SK-N-MC (cell line): ENCODE results near the gene PHKB.

Experiments
- EZH2 ChIP-seq: fragments of 200-600 bp; sonication (generic); IDR thresholded peaks from one replicate; pipeline ENCODE4 v1.6.1; 2017; ENCODE audit warnings: antibody characterized with exemption
- FOXP2 ChIP-seq: optimal IDR thresholded peaks from 2 replicates; pipeline ENCODE3; 2011; ENCODE audit warnings: mild to moderate bottlenecking, moderate library complexity; ENCODE audit not compliant: insufficient read depth; ENCODE audit errors: extremely low read length, control extremely low read depth
- POLR2AphosphoS5 ChIP-seq: IDR thresholded peaks from 2 replicates; pipeline ENCODE4 v1.6.1; 2012; ENCODE audit warnings: mild to moderate bottlenecking, low read depth, low read length, borderline replicate concordance

DNA sequence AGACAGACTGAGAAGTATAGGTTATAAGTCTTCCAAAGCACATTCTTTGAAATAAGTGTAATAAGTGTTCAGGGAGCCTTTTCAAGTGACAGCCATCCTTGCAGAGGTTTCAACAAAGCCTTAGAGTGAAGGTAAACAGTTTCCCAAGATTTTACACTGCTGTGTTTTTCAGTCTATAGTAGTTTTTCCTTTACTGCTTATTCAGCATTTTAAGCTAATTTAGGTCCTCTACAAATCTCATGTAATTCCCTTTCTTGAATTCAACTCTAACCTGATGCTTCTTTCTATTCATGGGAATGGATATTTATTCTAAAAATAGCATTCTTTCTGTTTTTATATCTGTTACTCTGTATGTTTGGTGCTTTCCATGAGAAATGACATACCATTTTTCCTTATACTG lies 211.3 kb downstream of the PHKB start:
- TF ChIP-seq EZH2: no peak
- TF ChIP-seq POLR2AphosphoS5: no peak
- no peak for TF ChIP-seq FOXP2
